GM19239 (cell line): ENCODE measurements around the gene INSRR.
A peak's percentile ranks its signal among the peaks of the same experiment; 100 is the strongest.

Experiments
- DNase-seq: peaks from one replicate; pipeline ENCODE4 v3.0.0; 2011; ENCODE audit warnings: low spot score; ENCODE audit not compliant: insufficient read length
- FAIRE-seq: peaks from 2 replicates; lab custom pipeline; 2011; peaks lifted over from hg19 to GRCh38; lab: Jason Lieb, UNC

INSRR gene

GRCh38 chr1:156809711-156810366 lies 49.1 kb downstream of the INSRR start:
- FAIRE-seq: no peak

GRCh38 chr1:156809281-156809680 lies 49.6 kb downstream of the INSRR start:
- DNase-seq: no peak
- FAIRE-seq: no peak

More at GRCh38 chr1:156809711-156810366, 49.1 kb downstream of the INSRR start:
- no peak for DNase-seq

- FAIRE-seq (no peak), DNase-seq (no peak)
Measured at GRCh38 chr1:156808186-156809030, 50.5 kb downstream of the INSRR start.

- peak; percentile 74 for FAIRE-seq
- DNase-seq: no peak
Measured at GRCh38 chr1:156807627-156808026, 51.3 kb downstream of the INSRR start.

- FAIRE-seq (no peak), DNase-seq (no peak)
Measured at GRCh38 chr1:156806512-156807440, 52.1 kb downstream of the INSRR start.

- DNase-seq (no peak), FAIRE-seq (no peak)
Measured at GRCh38 chr1:156805766-156806511, 53.0 kb downstream of the INSRR start.

- DNase-seq: no peak
- FAIRE-seq: no peak
Measured at GRCh38 chr1:156804572-156805243, 54.2 kb downstream of the INSRR start.

- DNase-seq (no peak), FAIRE-seq (no peak)
Measured at GRCh38 chr1:156804026-156804425, 54.9 kb downstream of the INSRR start.

GRCh38 chr1:156803086-156803851 lies 55.6 kb downstream of the INSRR start:
- FAIRE-seq (no peak), DNase-seq (no peak)

- FAIRE-seq (no peak), DNase-seq (no peak)
Measured at GRCh38 chr1:156802421-156802935, 56.4 kb downstream of the INSRR start.

GRCh38 chr1:156801409-156802121 lies 57.4 kb downstream of the INSRR start:
- FAIRE-seq (no peak), DNase-seq (no peak)

GRCh38 chr1:156797212-156797871 lies 61.6 kb downstream of the INSRR start:
- FAIRE-seq: peak; percentile 90
- DNase-seq: no peak

- FAIRE-seq (no peak), DNase-seq (no peak)
Measured at GRCh38 chr1:156796340-156797097, 62.4 kb downstream of the INSRR start.

GRCh38 chr1:156795787-156796186 lies 63.1 kb downstream of the INSRR start:
- DNase-seq: no peak
- no peak for FAIRE-seq

- no peak for FAIRE-seq
- no peak for DNase-seq
Measured at GRCh38 chr1:156795374-156795733, 63.6 kb downstream of the INSRR start.

- FAIRE-seq (no peak), DNase-seq (no peak)
Measured at GRCh38 chr1:156794506-156795373, 64.2 kb downstream of the INSRR start.
